MCF 10A (cell line): ENCODE results near the gene ABCB11. TPM values are rescaled to one million over a fixed set of nuclear protein-coding genes. Genes with fewer than 3 reads are reported as not detected.
A peak's percentile ranks its signal among the peaks of the same experiment; 100 is the strongest.

Source experiments
- BruUV-seq: library from RNA; stranded (reverse); fragments of 400-500 nt; replicated peaks from 2 replicates; lab custom pipeline; 2021; lab: Mats Ljungman, UMichigan
- CTCF ChIA-PET: fragments of 300-600 bp; sonication (Branson Sonifier 250); formaldehyde crosslinking; extraction: SDS; loops from one replicate; lab custom pipeline; 2021; ENCODE audit warnings: antibody characterized with exemption, inconsistent platforms; lab: Yijun Ruan, JAX
- POLR2A ChIA-PET: fragments of 300-600, 350-650 bp; sonication (Branson Sonifier 250); formaldehyde crosslinking; extraction: SDS; loops from one replicate; lab custom pipeline; 2020; ENCODE audit warnings: antibody characterized with exemption, inconsistent platforms; lab: Yijun Ruan, JAX
- DNase-seq: peaks from one replicate; pipeline ENCODE4 v3.0.0-alpha.2; 2018; ENCODE audit not compliant: unreplicated experiment
- H3K27ac Mint-ChIP-seq: one replicate; pipeline ENCODE4 v1.8.0; 2022; ENCODE audit warnings: mild to moderate bottlenecking, low read depth, mixed read lengths; ENCODE audit not compliant: unreplicated experiment
- H3K27me3 Mint-ChIP-seq: one replicate; pipeline ENCODE4 v1.8.0; 2022; ENCODE audit warnings: mixed read lengths; ENCODE audit not compliant: insufficient read depth, unreplicated experiment
- H3K36me3 Mint-ChIP-seq: one replicate; pipeline ENCODE4 v1.8.0; 2022; ENCODE audit warnings: mild to moderate bottlenecking, moderate library complexity, mixed read lengths; ENCODE audit not compliant: insufficient read depth, unreplicated experiment
- H3K4me1 Mint-ChIP-seq: one replicate; pipeline ENCODE4 v1.8.0; 2022; ENCODE audit warnings: mixed read lengths; ENCODE audit not compliant: insufficient read depth, unreplicated experiment
- H3K4me3 Mint-ChIP-seq: one replicate; pipeline ENCODE4 v1.8.0; 2022; ENCODE audit warnings: mild to moderate bottlenecking, moderate library complexity, mixed read lengths; ENCODE audit not compliant: unreplicated experiment
- H3K9me3 Mint-ChIP-seq: one replicate; pipeline ENCODE4 v1.8.0; 2022; ENCODE audit warnings: mixed read lengths; ENCODE audit not compliant: unreplicated experiment
- CTCF ChIP-seq: fragments of 200-600 bp; IDR thresholded peaks from one replicate; pipeline ENCODE4 v1.8.0; 2022; ENCODE audit warnings: antibody characterized with exemption, mild to moderate bottlenecking; ENCODE audit not compliant: unreplicated experiment
- intact Hi-C: fragments of 100-400 bp; cut with micrococcal nuclease; formaldehyde crosslinking; loops from 2 replicates; pipeline ENCODE4 v1.14.1; 2022
- total RNA-seq: library from RNA; stranded (reverse); gene quantifications from 2 replicates; pipeline ENCODE4 v1.2.3, GENCODE V29; 2022

The ABCB11 gene
- total RNA-seq, 1 experiment from 2014 or later, result not detected

GRCh38 chr2:168920504-168921157 lies 110.5 kb downstream of the ABCB11 start:
- Mint-ChIP-seq H3K27ac (no peak overlapping the region), H3K36me3 (no peaks in the 10 kb centered on the region), H3K27me3 (peaks cover 61% of the 10 kb centered on the region), H3K9me3 (no peaks in the 10 kb centered on the region), H3K4me1 (no peaks in the 10 kb centered on the region), H3K4me3 (no peak overlapping the region)
- POLR2A ChIA-PET, result no interaction called here
- intact Hi-C loops, result loop anchor here (1.0 to 10.0 kb wide), 4 partner anchors 147 to 783 kb away; no protein-coding TSS in a partner anchor
- TF ChIP-seq CTCF, result peak; percentile 70
- BruUV-seq, result no TSS peak
- CTCF ChIA-PET, result interaction anchor here (0.6 to 2.0 kb wide), 26 partner anchors 11 to 788 kb away, joined by 3 to 20 read pairs (median 4); no protein-coding TSS in a partner anchor
- DNase-seq, result peak; percentile 56

GRCh38 chr2:168916331-168916675 lies 114.8 kb downstream of the ABCB11 start:
- Mint-ChIP-seq H3K4me3 (no peak overlapping the region), H3K27me3 (peaks cover 61% of the 10 kb centered on the region), H3K27ac (no peak overlapping the region), H3K36me3 (no peaks in the 10 kb centered on the region), H3K4me1 (peaks cover 5% of the 10 kb centered on the region), H3K9me3 (no peaks in the 10 kb centered on the region)
- TF ChIP-seq CTCF, result no peak
- ChIA-PET CTCF (interaction anchor here (1.4 kb wide), 1 partner anchor 9 kb away, joined by 5 read pairs; no protein-coding TSS in a partner anchor), POLR2A (no interaction called here)
- intact Hi-C loops, result no loop called here
- DNase-seq, result no peak
- BruUV-seq, result no TSS peak

- no peaks in the 10 kb centered on the region for H3K36me3 Mint-ChIP-seq
- DNase-seq, result no peak
- peaks cover 55% of the 10 kb centered on the region for H3K27me3 Mint-ChIP-seq
- no peak overlapping the region for H3K4me3 Mint-ChIP-seq
- H3K9me3 Mint-ChIP-seq, result no peaks in the 10 kb centered on the region
- H3K27ac Mint-ChIP-seq, result no peak overlapping the region
- POLR2A ChIA-PET, result no interaction called here
- peaks cover 5% of the 10 kb centered on the region for H3K4me1 Mint-ChIP-seq
- no TSS peak for BruUV-seq
- intact Hi-C loops, result no loop called here
- CTCF ChIA-PET, result interaction anchor here (0.5 to 1.4 kb wide), 2 partner anchors 9 to 12 kb away, joined by 3 to 5 read pairs; no protein-coding TSS in a partner anchor
- no peak for TF ChIP-seq CTCF
These were observed 115.4 kb downstream of the ABCB11 start for GRCh38 chr2:168915441-168916330.

GRCh38 chr2:168913495-168913894 lies 117.6 kb downstream of the ABCB11 start:
- BruUV-seq, result no TSS peak
- intact Hi-C loops, result no loop called here
- Mint-ChIP-seq H3K27ac (no peak overlapping the region), H3K36me3 (no peaks in the 10 kb centered on the region), H3K4me3 (no peak overlapping the region), H3K4me1 (peaks cover 5% of the 10 kb centered on the region), H3K9me3 (no peaks in the 10 kb centered on the region), H3K27me3 (peaks cover 44% of the 10 kb centered on the region)
- ChIA-PET POLR2A (no interaction called here), CTCF (interaction anchor here (0.6 to 0.7 kb wide), 2 partner anchors 64 to 1274 kb away, joined by 3 read pairs; no protein-coding TSS in a partner anchor)
- peak; percentile 50 for DNase-seq
- TF ChIP-seq CTCF, result no peak
